OCI-LY7 (cell line): ENCODE data around the gene TBC1D17. TPM values are rescaled to one million over a fixed set of nuclear protein-coding genes. Genes with fewer than 3 reads are reported as not detected.

Experiments
- BruUV-seq: library from RNA; stranded (reverse); fragments of 400-500 nt; replicated peaks from 2 replicates; lab custom pipeline; 2021; lab: Mats Ljungman, UMichigan
- CTCF ChIA-PET: fragments of 300-600 bp; sonication (Branson Sonifier 250); formaldehyde crosslinking; loops from one replicate; lab custom pipeline; 2022; ENCODE audit warnings: antibody characterized with exemption; ENCODE audit not compliant: unreplicated experiment; lab: Charles Lee
- POLR2A ChIA-PET: fragments of 300-600 bp; sonication (Branson Sonifier 250); formaldehyde crosslinking; loops from one replicate; lab custom pipeline; 2022; ENCODE audit warnings: antibody characterized with exemption; lab: Charles Lee
- DNase-seq: peaks from one replicate; pipeline ENCODE4 v3.0.0-alpha.2; 2015; ENCODE audit warnings: low spot score
- H2AFZ ChIP-seq: fragments of 200-600 bp; sonication (generic), shearing (Covaris generic); 2 replicates; pipeline ENCODE4 v1.6.1; 2014; ENCODE audit warnings: mild to moderate bottlenecking, antibody characterized with exemption, low read length, moderate library complexity
- H3K27ac ChIP-seq: fragments of 200-600 bp; sonication (generic); 2 replicates; pipeline ENCODE4 v1.5.1; 2014; ENCODE audit warnings: mixed run types, low read depth, mild to moderate bottlenecking, moderate library complexity, low read length, inconsistent platforms; ENCODE audit not compliant: poor library complexity, severe bottlenecking
- H3K36me3 ChIP-seq: fragments of 200-600 bp; sonication (generic); 2 replicates; pipeline ENCODE4 v1.6.1; 2014; ENCODE audit warnings: mild to moderate bottlenecking, antibody characterized with exemption, low read length, moderate library complexity, mixed read lengths; ENCODE audit not compliant: insufficient read depth
- H3K4me1 ChIP-seq: fragments of 200-600 bp; sonication (generic); 2 replicates; pipeline ENCODE4 v1.5.1; 2014; ENCODE audit warnings: mild to moderate bottlenecking, low read length; ENCODE audit not compliant: insufficient read depth, poor library complexity, severe bottlenecking
- H3K4me2 ChIP-seq: fragments of 200-600 bp; sonication (generic); 2 replicates; pipeline ENCODE4 v1.6.1; 2014; ENCODE audit warnings: mild to moderate bottlenecking, low read length
- H3K4me3 ChIP-seq: fragments of 200-600 bp; sonication (generic); 2 replicates; pipeline ENCODE4 v1.5.1; 2014; ENCODE audit warnings: mild to moderate bottlenecking, low read depth, low read length; ENCODE audit not compliant: poor library complexity, severe bottlenecking
- H3K79me2 ChIP-seq: fragments of 200-600 bp; sonication (generic); 2 replicates; pipeline ENCODE4 v1.6.1; 2016; ENCODE audit warnings: low read depth, mild to moderate bottlenecking, low read length, moderate library complexity, mixed read lengths; ENCODE audit not compliant: insufficient read depth
- H3K9me2 ChIP-seq: fragments of 200-600 bp; sonication (generic); 2 replicates; pipeline ENCODE4 v1.6.1; 2016; ENCODE audit warnings: mild to moderate bottlenecking, low read length, mixed read lengths; ENCODE audit not compliant: insufficient read depth
- H3K9me3 ChIP-seq: fragments of 200-600 bp; sonication (generic); 2 replicates; pipeline ENCODE4 v1.6.1; 2014; ENCODE audit warnings: mild to moderate bottlenecking, mixed run types, low read length, mixed read lengths
- H4K20me1 ChIP-seq: fragments of 200-600 bp; sonication (generic); 2 replicates; pipeline ENCODE4 v1.6.1; 2014; ENCODE audit warnings: mild to moderate bottlenecking, antibody characterized with exemption, low read length, moderate library complexity, mixed read lengths; ENCODE audit not compliant: insufficient read depth
- CTCF ChIP-seq: fragments of 200-600 bp; sonication (generic); conservative IDR thresholded peaks from 2 replicates; pipeline ENCODE4 v1.5.1; 2014; ENCODE audit warnings: mild to moderate bottlenecking, antibody characterized with exemption, low read length, moderate library complexity, mixed read lengths
- EZH2phosphoT487 ChIP-seq: fragments of 200-600 bp; sonication (generic); IDR thresholded peaks from 2 replicates; pipeline ENCODE4 v1.6.1; 2018; ENCODE audit warnings: low read depth, borderline replicate concordance, mild to moderate bottlenecking, mixed run types, antibody characterized with exemption, low read length, moderate library complexity, mixed read lengths
- intact Hi-C: fragments of 100-400 bp; cut with micrococcal nuclease; formaldehyde crosslinking; loops from one replicate; pipeline ENCODE4 v1.10.0; 2022; ENCODE audit not compliant: unreplicated experiment
- total RNA-seq, 2 experiments: library from RNA; depleted of rRNA in 1 of 2; stranded (reverse); fragments of >200 nt in 1 of 2; shearing (Covaris generic) in 1 of 2; gene quantifications; 2 replicates each; pipeline ENCODE4 v1.2.3, GENCODE V29; 2014 to 2022

TBC1D17 gene
- total RNA-seq, 2 experiments from 2014 or later = 8.0 to 24.0 TPM

GRCh38 chr19:49831592-49831991 is 45.9 kb upstream of the TBC1D17 start:
- no peaks in the 10 kb centered on the region for H3K9me2 ChIP-seq
- no peaks in the 10 kb centered on the region for H3K9me3 ChIP-seq
- ChIA-PET POLR2A (no interaction called here), CTCF (no interaction called here)
- no peak overlapping the region for H2AFZ ChIP-seq
- intact Hi-C loops = no loop called here
- H4K20me1 ChIP-seq = no peaks in the 10 kb centered on the region
- no TSS peak for BruUV-seq
- H3K36me3 ChIP-seq = peaks cover 97% of the 10 kb centered on the region
- no peak for TF ChIP-seq CTCF
- no peak for TF ChIP-seq EZH2phosphoT487
- H3K4me1 ChIP-seq = peaks cover 10% of the 10 kb centered on the region
- H3K4me3 ChIP-seq = no peak overlapping the region
- H3K27ac ChIP-seq = no peak overlapping the region
- DNase-seq = no peak
- no peak overlapping the region for H3K4me2 ChIP-seq
- H3K79me2 ChIP-seq = peaks cover 2% of the 10 kb centered on the region; the same call in 1 of the 2 replicates

- no peak overlapping the region for H2AFZ ChIP-seq
- H3K9me2 ChIP-seq = no peaks in the 10 kb centered on the region
- H3K9me3 ChIP-seq = no peaks in the 10 kb centered on the region
- intact Hi-C loops = no loop called here
- H3K4me1 ChIP-seq = peaks cover 10% of the 10 kb centered on the region
- H3K36me3 ChIP-seq = peaks cover 97% of the 10 kb centered on the region
- BruUV-seq = no TSS peak
- H3K4me2 ChIP-seq = no peak overlapping the region
- no peaks in the 10 kb centered on the region for H3K79me2 ChIP-seq
- H3K4me3 ChIP-seq = no peak overlapping the region
- H4K20me1 ChIP-seq = no peaks in the 10 kb centered on the region
- H3K27ac ChIP-seq = no peak overlapping the region
- no peak for DNase-seq
- ChIA-PET CTCF (no interaction called here), POLR2A (no interaction called here)
- TF ChIP-seq EZH2phosphoT487 = no peak
- TF ChIP-seq CTCF = no peak
Observed at GRCh38 chr19:49832556-49832955, 44.9 kb upstream of the TBC1D17 start.

- CTCF ChIA-PET = no interaction called here
- H3K27ac ChIP-seq = no peak overlapping the region
Observed at GRCh38 chr19:49833599-49833998, 43.9 kb upstream of the TBC1D17 start.

More at GRCh38 chr19:49833599-49833998, 43.9 kb upstream of the TBC1D17 start:
- H3K4me3 ChIP-seq = no peak overlapping the region
- H3K4me1 ChIP-seq = peaks cover 9% of the 10 kb centered on the region
- intact Hi-C loops = no loop called here
- H3K9me3 ChIP-seq = no peaks in the 10 kb centered on the region
- no peaks in the 10 kb centered on the region for H3K9me2 ChIP-seq
- no peaks in the 10 kb centered on the region for H4K20me1 ChIP-seq
- no peak overlapping the region for H3K4me2 ChIP-seq
- no peaks in the 10 kb centered on the region for H3K79me2 ChIP-seq
- POLR2A ChIA-PET = no interaction called here
- no peak overlapping the region for H2AFZ ChIP-seq
- no peak for DNase-seq
- BruUV-seq = no TSS peak
- H3K36me3 ChIP-seq = peaks cover 100% of the 10 kb centered on the region
- TF ChIP-seq CTCF = no peak
- no peak for TF ChIP-seq EZH2phosphoT487
